Spleen (tissue), 11 donors: ENCODE data around the gene WWTR1. TPM values are rescaled to one million over a fixed set of nuclear protein-coding genes. Genes with fewer than 3 reads are reported as not detected.
A peak's percentile ranks its signal among the peaks of the same experiment; 100 is the strongest.

Experiments
- DNase-seq: peaks from one replicate; pipeline ENCODE4 v3.0.0-alpha.2; 2020
- H3K27ac ChIP-seq, 8 donors: fragments of 200-600 bp; sonication (generic) in 7 of 8; 1 replicate in 4 of 8; 2 replicates in 4 of 8; pipeline versions ENCODE4 v1.5.0 to v1.8.0; 2016 to 2021; ENCODE audit warnings: inconsistent platforms in 4 of 8, mild to moderate bottlenecking in 4 of 8, moderate library complexity in 1 of 8
- H3K27me3 ChIP-seq, 7 donors: fragments of 200-600 bp; sonication (generic) in 6 of 7; replicated peaks in 1 of 7; 1 replicate in 4 of 7; 2 replicates in 3 of 7; pipeline versions ENCODE4 v1.5.0 to v1.8.0; 2016 to 2021; ENCODE audit warnings: inconsistent platforms in 3 of 7, mild to moderate bottlenecking in 1 of 7
- H3K36me3 ChIP-seq, 6 donors: fragments of 200-600 bp; sonication (generic) in 5 of 6; 1 replicate in 4 of 6; 2 replicates in 2 of 6; pipeline versions ENCODE4 v1.5.0 to v1.8.0; 2016 to 2021; ENCODE audit warnings: inconsistent platforms in 2 of 6
- H3K4me1 ChIP-seq, 6 donors: fragments of 200-600 bp; sonication (generic) in 5 of 6; 1 replicate in 3 of 6; 2 replicates in 3 of 6; pipeline versions ENCODE4 v1.5.0 to v1.8.0; 2016 to 2021; ENCODE audit warnings: inconsistent platforms in 3 of 6
- H3K4me3 ChIP-seq, 8 donors: fragments of 200-600 bp; sonication (generic) in 7 of 8; 1 replicate in 4 of 8; 2 replicates in 4 of 8; pipeline versions ENCODE4 v1.5.0 to v1.8.0; 2016 to 2021; ENCODE audit warnings: inconsistent platforms in 4 of 8, mild to moderate bottlenecking in 4 of 8, moderate library complexity in 2 of 8
- H3K9me3 ChIP-seq, 8 donors: fragments of 200-600 bp; sonication (generic) in 7 of 8; 1 replicate in 4 of 8; 2 replicates in 4 of 8; pipeline versions ENCODE4 v1.5.0 to v1.8.0; 2016 to 2021; ENCODE audit warnings: inconsistent platforms in 4 of 8
- CTCF ChIP-seq, 11 experiments: fragments of 200-600 bp in 7 of 11; fragments of 450-650 bp in 4 of 11; sonication (generic) in 4 of 11; IDR thresholded peaks in 8 of 11; conservative IDR thresholded peaks in 3 of 11; 1 replicate in 7 of 11; 2 replicates in 4 of 11; pipeline versions ENCODE4 v1.4.0 to v1.8.0; 2016 to 2021; ENCODE audit warnings: antibody characterized with exemption in 11 of 11, inconsistent platforms in 4 of 11, mild to moderate bottlenecking in 1 of 11
- POLR2A ChIP-seq, 3 donors: fragments of 450-650 bp; IDR thresholded peaks; one replicate each; pipeline ENCODE4 v1.5.1; 2017; ENCODE audit warnings: antibody characterized with exemption in 3 of 3, mild to moderate bottlenecking in 1 of 3
- POLR2AphosphoS5 ChIP-seq, 3 donors: sonication (generic); formaldehyde crosslinking; IDR thresholded peaks; one replicate each; pipeline ENCODE4 v1.5.1; 2017; ENCODE audit warnings: antibody characterized with exemption in 3 of 3
- WGBS, 5 donors: extraction: QIAGEN DNeasy Blood & Tissue Kit in 3 of 5; methylation state at CpG; one replicate each; pipeline versions ENCODE4 v1.1.5 to v1.1.7; 2013 to 2018; 5-methylcytosine and 5-hydroxymethylcytosine counted together
- intact Hi-C: fragments of 100-400 bp; cut with DNase I; formaldehyde crosslinking; loops from one replicate; pipeline ENCODE4 v1.15.0; 2023; ENCODE audit warnings: low total_unique reads
- polyA plus RNA-seq, 3 donors: library from polyadenylated mRNA; stranded (reverse); fragments of 200-250 nt; gene quantifications; one replicate each; pipeline ENCODE4 v1.2.1, GENCODE V29; 2013
- total RNA-seq, 7 donors: library from RNA; depleted of rRNA in 3 of 7; stranded (reverse); fragments of >200 nt in 3 of 7; fragmentation: NEBNext Ultra II Directional in 4 of 7; extraction: Animal tissue kit (Norgen Biotek cat#: 25700) in 4 of 7; gene quantifications; one replicate each; pipeline versions ENCODE4 v1.1.0 to v1.2.1, GENCODE V29; 2016 to 2021
- donor health status: healthy with polysubstance abuse.
- donor health status: DM: no; HTN: no; CAD: no; lungs with moderate emphysema.
- donor health status: DM: no; HTN: no; CAD: no.
- donor health status: Bipolar disorder and iron deficiency.
- donor health status: healthy.
- donor health status: DM: no; HTN: no; CAD: no.
- donor health status: DM: yes; HTN: yes; CAD: no.

The WWTR1 gene
- total and polyA plus RNA-seq, 10 donors, result 8.4 to 70.6 (median 57.0) TPM

DNA sequence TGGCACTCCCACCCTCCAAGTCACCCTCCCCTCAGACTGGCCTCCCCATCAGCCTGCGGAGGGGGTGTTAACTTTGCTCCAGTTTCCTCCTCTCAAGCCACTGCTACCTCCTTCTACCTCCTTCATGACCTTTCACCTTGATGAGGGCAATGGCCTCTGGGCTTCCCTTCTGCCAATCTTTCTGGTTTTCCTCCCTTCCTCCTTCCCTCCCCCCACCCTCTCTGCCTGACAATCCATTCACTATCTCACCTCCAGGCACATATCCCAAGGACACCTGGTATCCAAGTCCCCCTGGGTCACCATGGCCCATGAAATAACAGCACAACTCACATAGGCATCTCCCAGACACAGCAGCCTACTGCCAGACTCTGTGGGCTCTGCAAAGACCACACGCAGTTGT, 80.0 kb downstream of the WWTR1 start:
- Histone ChIP-seq H3K4me1 (peaks cover 3 to 66% (median 26%) of the 10 kb centered on the region in 6 donors), H3K27me3 (no peaks in the 10 kb centered on the region), H3K27ac (peak overlapping the region in 7 of 8 donors; percentile 12 to 87 (median 77)), H3K9me3 (no peaks in the 10 kb centered on the region), H3K4me3 (no peak overlapping the region), H3K36me3 (no peaks in the 10 kb centered on the region)
- TF ChIP-seq POLR2AphosphoS5 (IDR thresholded peaks at IDR 0.05), result no peak
- no peak for TF ChIP-seq POLR2A (IDR thresholded peaks at IDR 0.05)
- TF ChIP-seq CTCF (IDR thresholded peaks at IDR 0.05 in 8 of 11, conservative IDR thresholded peaks at IDR 0.05 in 3 of 11), result no peak
- WGBS, 5 donors, result 86 to 98% (median 94%) methylated on average over 2 of the region's 2 CpGs
- no peak for DNase-seq
- intact Hi-C loops, result no loop called here

GRCh38 chr3:149575961-149576564, 81.8 kb downstream of the WWTR1 start:
- H3K4me1 ChIP-seq, result peaks cover 3 to 52% (median 17%) of the 10 kb centered on the region in 6 donors
- 22 to 41% (median 31%) methylated on average over 5 of the region's 5 CpGs for WGBS, 5 donors
- no peaks in the 10 kb centered on the region for H3K27me3 ChIP-seq
- intact Hi-C loops, result no loop called here
- TF ChIP-seq POLR2A (IDR thresholded peaks at IDR 0.05) (no peak), CTCF (IDR thresholded peaks at IDR 0.05 in 8 of 11, conservative IDR thresholded peaks at IDR 0.05 in 3 of 11) (no peak), POLR2AphosphoS5 (IDR thresholded peaks at IDR 0.05) (peak in 1 of 3 donors; percentile 63)
- H3K4me3 ChIP-seq, result no peak overlapping the region
- H3K27ac ChIP-seq, result peak overlapping the region; percentile 53 to 87 (median 78)
- no peak for DNase-seq
- peaks cover 0 to 7% (median 0%) of the 10 kb centered on the region in 6 donors for H3K36me3 ChIP-seq
- no peaks in the 10 kb centered on the region for H3K9me3 ChIP-seq

- Histone ChIP-seq H3K4me3 (no peak overlapping the region), H3K27me3 (no peaks in the 10 kb centered on the region), H3K9me3 (no peaks in the 10 kb centered on the region), H3K27ac (peak overlapping the region; percentile 53 to 87 (median 78)), H3K36me3 (peaks cover 0 to 7% (median 0%) of the 10 kb centered on the region in 6 donors), H3K4me1 (peaks cover 3 to 45% (median 14%) of the 10 kb centered on the region in 6 donors)
- TF ChIP-seq CTCF (IDR thresholded peaks at IDR 0.05 in 8 of 11, conservative IDR thresholded peaks at IDR 0.05 in 3 of 11), result no peak
- no peak for TF ChIP-seq POLR2A (IDR thresholded peaks at IDR 0.05)
- peak in 2 of 3 donors; percentile 38 to 40 for TF ChIP-seq POLR2AphosphoS5 (IDR thresholded peaks at IDR 0.05)
- no peak for DNase-seq
- 54 to 73% (median 63%) methylated on average over 7 of the region's 7 CpGs for WGBS, 5 donors
- intact Hi-C loops, result no loop called here
Measured at GRCh38 chr3:149575213-149575960, 82.4 kb downstream of the WWTR1 start.

- intact Hi-C loops, result no loop called here
- Histone ChIP-seq H3K4me3 (no peak overlapping the region), H3K4me1 (peaks cover 3 to 34% (median 14%) of the 10 kb centered on the region in 6 donors), H3K27ac (peak overlapping the region in 3 of 8 donors; percentile 1 to 87 (median 77)), H3K36me3 (peaks cover 0 to 7% (median 0%) of the 10 kb centered on the region in 6 donors), H3K27me3 (no peaks in the 10 kb centered on the region), H3K9me3 (no peaks in the 10 kb centered on the region)
- no peak for DNase-seq
- TF ChIP-seq POLR2A (IDR thresholded peaks at IDR 0.05), result no peak
- TF ChIP-seq CTCF (IDR thresholded peaks at IDR 0.05 in 8 of 11, conservative IDR thresholded peaks at IDR 0.05 in 3 of 11), result no peak
- TF ChIP-seq POLR2AphosphoS5 (IDR thresholded peaks at IDR 0.05), result no peak
- 83 to 97% (median 91%) methylated on average over 6 of the region's 6 CpGs for WGBS, 5 donors
Measured at GRCh38 chr3:149572796-149573414, 84.9 kb downstream of the WWTR1 start.
